Heart right ventricle (tissue), 16 donors: ENCODE data around the gene SLC25A48. TPM values are rescaled to one million over a fixed set of nuclear protein-coding genes. Genes with fewer than 3 reads are reported as not detected.

Experiments
- ATAC-seq, 8 donors: fragments of 200-7000 bp; cut with Tn5 transposase; one replicate each; pipeline ENCODE4 v1.9.1; 2020; ENCODE audit warnings: mild to moderate bottlenecking in 8 of 8, moderate library complexity in 8 of 8, moderate number of reproducible peaks in 1 of 8
- DNase-seq, 2 donors: peaks; one replicate each; pipeline ENCODE4 v3.0.0-alpha.2; 2020
- H3K27ac ChIP-seq, 10 donors: fragments of 200-600 bp; sonication (generic) in 2 of 10; one replicate each; pipeline versions ENCODE4 v1.5.0 to v1.8.0; 2020 to 2022; ENCODE audit warnings: mild to moderate bottlenecking in 3 of 10
- H3K27me3 ChIP-seq, 7 donors: fragments of 200-600 bp; one replicate each; pipeline ENCODE4 v1.8.0; 2021 to 2022; ENCODE audit warnings: mild to moderate bottlenecking in 2 of 7
- H3K36me3 ChIP-seq, 9 donors: fragments of 200-600 bp; sonication (generic) in 1 of 9; one replicate each; pipeline versions ENCODE4 v1.5.0 to v1.8.0; 2020 to 2022; ENCODE audit warnings: mild to moderate bottlenecking in 2 of 9
- H3K4me1 ChIP-seq, 9 donors: fragments of 200-600 bp; sonication (generic) in 1 of 9; one replicate each; pipeline versions ENCODE4 v1.5.0 to v1.8.0; 2020 to 2022; ENCODE audit warnings: mild to moderate bottlenecking in 4 of 9
- H3K4me3 ChIP-seq, 10 donors: fragments of 200-600 bp; sonication (generic) in 2 of 10; one replicate each; pipeline versions ENCODE4 v1.5.0 to v1.8.0; 2020 to 2022; ENCODE audit warnings: mild to moderate bottlenecking in 7 of 10, moderate library complexity in 2 of 10
- H3K9me3 ChIP-seq, 11 donors: fragments of 200-600 bp in 10 of 11; sonication (generic) in 2 of 11; one replicate each; pipeline versions ENCODE4 v1.5.0 to v1.8.0; 2013 to 2022; ENCODE audit warnings: mild to moderate bottlenecking in 2 of 11, control low read depth in 1 of 11, moderate library complexity in 1 of 11
- CTCF ChIP-seq, 9 donors: fragments of 200-600 bp; sonication (generic) in 2 of 9; IDR thresholded peaks; one replicate each; pipeline versions ENCODE4 v1.5.0 to v1.8.0; 2021 to 2022; ENCODE audit warnings: antibody characterized with exemption in 9 of 9, mild to moderate bottlenecking in 5 of 9, moderate library complexity in 1 of 9
- WGBS, 2 donors: extraction: QIAGEN DNeasy Blood & Tissue Kit; methylation state at CpG; one replicate each; pipeline ENCODE4 v1.1.7; 2013; ENCODE audit warnings: inconsistent platforms in 1 of 2; 5-methylcytosine and 5-hydroxymethylcytosine counted together
- intact Hi-C, 10 donors: fragments of 100-400 bp; cut with DNase I; formaldehyde crosslinking; loops; one replicate each; pipeline versions ENCODE4 v1.11.1 to v1.14.2; 2022
- polyA plus RNA-seq, 2 donors: library from polyadenylated mRNA; stranded (reverse); fragments of 200-250 nt; gene quantifications; one replicate each; pipeline ENCODE4 v1.2.3, GENCODE V29; 2013
- total RNA-seq, 10 donors: library from RNA; stranded (reverse); fragmentation: NEBNext Ultra II Directional in 3 of 10; extraction: Animal tissue kit (Norgen Biotek cat#: 25700) in 3 of 10; gene quantifications; one replicate each; pipeline versions ENCODE4 v1.2.1 to v1.2.4, GENCODE V29; 2021 to 2023
- donor health status: Arrhythmogenic right ventricular cardiomyopathy.
- donor health status: ischemic (EF 13 %, LVEDD 7.1; RV severe dilation, severe dysfunction).
- donor health status: healthy with polysubstance abuse.
- donor health status: DM: no; HTN: yes; CAD: no.
- donor health status: DM: no; HTN: no; CAD: no.
- donor health status: ischemic (EF 25% LVEDD 6.9; RV normal size, moderate dysfunction).
- donor health status: ischemic (EF 25% LVEDD 5.7; RV mildly dilated, moderate dysfunction).
- donor health status: healthy.
- donor health status: DM: yes; HTN: yes; CAD: no.
- donor health status: Ischemic cardiomyopathy.
- donor health status: ischemic (EF 35%, LVEDD 5.7; RV mildly dilated, moderate dysfunction).
- donor health status: nonischemic (EF 11% LVEDD 7.7; RV severe dilation, severe dysfunction).
- donor health status: DM: yes; HTN: yes; CAD: no.
- donor health status: PGD.
- donor health status: ischemic (EF 29% LVEDD 5.4; RV normal size, mild dysfunction).
- donor health status: nonischemic (EF 23%, LVEDD 6.1; RV moderate dilation, normal function).

Gene SLC25A48
- total and polyA plus RNA-seq, 12 donors = 0.16 to 10.8 (median 0.25) TPM; not detected in 7

GRCh38 chr5:135881819-135882218 is 47.4 kb downstream of the SLC25A48 start:
- Histone ChIP-seq H3K27me3 (peaks cover 0 to 57% (median 47%) of the 10 kb centered on the region in 7 donors), H3K4me3 (no peak overlapping the region), H3K27ac (no peak overlapping the region), H3K9me3 (no peaks in the 10 kb centered on the region), H3K36me3 (no peaks in the 10 kb centered on the region), H3K4me1 (peaks cover 0 to 9% (median 0%) of the 10 kb centered on the region in 9 donors)
- DNase-seq = no peak
- intact Hi-C loops = loop anchor here in 2 of 10 donors (10.0 kb wide), 2 partner anchors 193 to 203 kb away; no protein-coding TSS in a partner anchor
- ATAC-seq = no peak
- whole genome bisulfite sequencing, 2 donors = 68% methylated on average over 3 of the region's 3 CpGs
- TF ChIP-seq CTCF (IDR thresholded peaks at IDR 0.05) = no peak

- DNase-seq (no peak), ATAC-seq (no peak)
- 74 to 83% methylated on average over 3 of the region's 3 CpGs for WGBS, 2 donors
- Histone ChIP-seq H3K36me3 (no peaks in the 10 kb centered on the region), H3K4me1 (peaks cover 0 to 7% (median 0%) of the 10 kb centered on the region in 9 donors), H3K4me3 (no peak overlapping the region), H3K27me3 (peaks cover 0 to 62% (median 50%) of the 10 kb centered on the region in 7 donors), H3K27ac (no peak overlapping the region), H3K9me3 (no peaks in the 10 kb centered on the region)
- TF ChIP-seq CTCF (IDR thresholded peaks at IDR 0.05) = no peak
- intact Hi-C loops = loop anchor here in 2 of 10 donors (10.0 kb wide), 2 partner anchors 192 to 202 kb away; no protein-coding TSS in a partner anchor
Measured at GRCh38 chr5:135883026-135883425, 48.6 kb downstream of the SLC25A48 start.

- no peak for ATAC-seq
- no peak for DNase-seq
- Histone ChIP-seq H3K9me3 (no peaks in the 10 kb centered on the region), H3K4me3 (no peak overlapping the region), H3K4me1 (peaks cover 0 to 7% (median 0%) of the 10 kb centered on the region in 9 donors), H3K27me3 (peaks cover 0 to 64% (median 50%) of the 10 kb centered on the region in 7 donors), H3K27ac (no peak overlapping the region), H3K36me3 (no peaks in the 10 kb centered on the region)
- intact Hi-C loops = loop anchor here in 2 of 10 donors (10.0 kb wide), 2 partner anchors 191 to 201 kb away; no protein-coding TSS in a partner anchor
- no peak for TF ChIP-seq CTCF (IDR thresholded peaks at IDR 0.05)
- 43 to 58% methylated on average over 4 of the region's 4 CpGs for WGBS, 2 donors
Measured at GRCh38 chr5:135883441-135883840, 49.0 kb downstream of the SLC25A48 start.

GRCh38 chr5:135885031-135885430 is 50.6 kb downstream of the SLC25A48 start:
- no peak overlapping the region for H3K27ac ChIP-seq
- no peak overlapping the region for H3K4me3 ChIP-seq
- DNase-seq (no peak), ATAC-seq (no peak)
- H3K9me3 ChIP-seq = no peaks in the 10 kb centered on the region
- WGBS, 2 donors = 87 to 91% methylated on average over 3 of the region's 3 CpGs
- intact Hi-C loops = loop anchor here in 9 of 10 donors (5.0 to 10.0 kb wide), 7 partner anchors 57 to 327 kb away; no protein-coding TSS in a partner anchor
- H3K36me3 ChIP-seq = no peaks in the 10 kb centered on the region
- no peak for TF ChIP-seq CTCF (IDR thresholded peaks at IDR 0.05)
- H3K4me1 ChIP-seq = peaks cover 0 to 7% (median 0%) of the 10 kb centered on the region in 9 donors
- H3K27me3 ChIP-seq = peaks cover 0 to 64% (median 50%) of the 10 kb centered on the region in 7 donors
